ENCODE results near the gene FSIP1. TPM values are rescaled to one million over a fixed set of nuclear protein-coding genes. Genes with fewer than 3 reads are reported as not detected.

The FSIP1 gene
- total RNA-seq, 3 donors from 2014 or later = 4.1 to 12.1 (median 5.1) TPM

GRCh38 chr15:39642011-39642640 is 140.5 kb downstream of the FSIP1 start:
- DNase-seq (no peak), ATAC-seq (no peak)
- no peak for TF ChIP-seq CTCF (IDR thresholded peaks at IDR 0.05)
- no peaks in the 10 kb centered on the region for H3K9me3 ChIP-seq
- peaks cover 42% of the 10 kb centered on the region for H3K4me1 ChIP-seq (ENCODE audit: low read depth)
- no peaks in the 10 kb centered on the region for H3K36me3 ChIP-seq (ENCODE audit: low read depth)
- no peak overlapping the region for H3K4me3 ChIP-seq
- intact Hi-C loops (cut with DNase I, micrococcal nuclease) = no loop called here

- peaks cover 42% of the 10 kb centered on the region for H3K4me1 ChIP-seq (ENCODE audit: low read depth)
- intact Hi-C loops (cut with DNase I, micrococcal nuclease) = no loop called here
- ATAC-seq (peak; percentile 88), DNase-seq (peak in 1 of 3 donors; percentile 86)
- H3K36me3 ChIP-seq (ENCODE audit: low read depth) = no peaks in the 10 kb centered on the region
- no peaks in the 10 kb centered on the region for H3K9me3 ChIP-seq
- H3K4me3 ChIP-seq = no peak overlapping the region
- TF ChIP-seq CTCF (IDR thresholded peaks at IDR 0.05) = peak; percentile 9
These were observed 141.3 kb downstream of the FSIP1 start for GRCh38 chr15:39641191-39641889.

GRCh38 chr15:39640665-39641064 is 142.0 kb downstream of the FSIP1 start:
- H3K36me3 ChIP-seq (ENCODE audit: low read depth) = no peaks in the 10 kb centered on the region
- H3K9me3 ChIP-seq = no peaks in the 10 kb centered on the region
- H3K4me3 ChIP-seq = no peak overlapping the region
- ATAC-seq (peak; percentile 77), DNase-seq (peak in 2 of 3 donors; percentile 46 to 80)
- H3K4me1 ChIP-seq (ENCODE audit: low read depth) = peaks cover 42% of the 10 kb centered on the region
- peak; percentile 3 for TF ChIP-seq CTCF (IDR thresholded peaks at IDR 0.05)
- intact Hi-C loops (cut with DNase I, micrococcal nuclease) = no loop called here

GRCh38 chr15:39639037-39639436 is 143.6 kb downstream of the FSIP1 start:
- no peaks in the 10 kb centered on the region for H3K9me3 ChIP-seq
- no peak for ATAC-seq
- H3K4me3 ChIP-seq = no peak overlapping the region
- no peak for DNase-seq
- H3K36me3 ChIP-seq (ENCODE audit: low read depth) = no peaks in the 10 kb centered on the region
- no peak for TF ChIP-seq CTCF (IDR thresholded peaks at IDR 0.05)
- peaks cover 34% of the 10 kb centered on the region for H3K4me1 ChIP-seq (ENCODE audit: low read depth)
- intact Hi-C loops (cut with DNase I, micrococcal nuclease) = no loop called here

- no peak for DNase-seq
- intact Hi-C loops (cut with DNase I, micrococcal nuclease) = no loop called here
- no peak for ATAC-seq
These were observed 144.6 kb downstream of the FSIP1 start for GRCh38 chr15:39638041-39638440.

More at GRCh38 chr15:39638041-39638440, 144.6 kb downstream of the FSIP1 start:
- H3K4me3 ChIP-seq = no peak overlapping the region
- no peaks in the 10 kb centered on the region for H3K9me3 ChIP-seq
- no peaks in the 10 kb centered on the region for H3K36me3 ChIP-seq (ENCODE audit: low read depth)
- H3K4me1 ChIP-seq (ENCODE audit: low read depth) = peaks cover 28% of the 10 kb centered on the region
- no peak for TF ChIP-seq CTCF (IDR thresholded peaks at IDR 0.05)

Data from mucosa of descending colon (tissue), 3 donors.